ENCODE results near the gene UGT2A1.

The UGT2A1 gene

GRCh38 chr4:69649207-69649606 lies 3.8 kb downstream of the UGT2A1 start:
- no peak for TF ChIP-seq CTCF (conservative IDR thresholded peaks at IDR 0.05; ENCODE audit: low read depth)
- DNase-seq (ENCODE audit: low spot score): peak; percentile 5
- no peak overlapping the region for H3K27ac ChIP-seq
- ChIA-PET POLR2A (ENCODE audit: low non-redundant PET) (no interaction called here), CTCF (no interaction called here)

- CTCF ChIA-PET: no interaction called here
- DNase-seq (ENCODE audit: low spot score): no peak
- TF ChIP-seq CTCF (conservative IDR thresholded peaks at IDR 0.05; ENCODE audit: low read depth): no peak
- no peak overlapping the region for H3K27ac ChIP-seq
- POLR2A ChIA-PET (ENCODE audit: low non-redundant PET): no interaction called here
Measured at GRCh38 chr4:69642961-69643360, 10.1 kb downstream of the UGT2A1 start.

- no peak for TF ChIP-seq CTCF (conservative IDR thresholded peaks at IDR 0.05; ENCODE audit: low read depth)
- no peak overlapping the region for H3K27ac ChIP-seq
- ChIA-PET POLR2A (ENCODE audit: low non-redundant PET) (no interaction called here), CTCF (interaction anchor here (0.6 kb wide), 1 partner anchor 1391 kb away, joined by 4 read pairs; no protein-coding TSS in a partner anchor)
- no peak for DNase-seq (ENCODE audit: low spot score)
Measured at GRCh38 chr4:69640289-69640688, 12.8 kb downstream of the UGT2A1 start.

GRCh38 chr4:69639542-69639941 lies 13.5 kb downstream of the UGT2A1 start, which contains the start of gene UGT2A2:
TSS of gene UGT2A2 (minus strand) at chr4:69639642. CDS start at chr4:69639640, 2 bp downstream.
- no peak for DNase-seq (ENCODE audit: low spot score)
- POLR2A ChIA-PET (ENCODE audit: low non-redundant PET): no interaction called here
- no peak for TF ChIP-seq CTCF (conservative IDR thresholded peaks at IDR 0.05; ENCODE audit: low read depth)
- CTCF ChIA-PET: interaction anchor here (0.6 kb wide), 1 partner anchor 1390 kb away, joined by 4 read pairs; no protein-coding TSS in a partner anchor
- no peak within 1 kb of the TSS for H3K27ac ChIP-seq

GRCh38 chr4:69617083-69617694 lies 35.9 kb downstream of the UGT2A1 start:
- POLR2A ChIA-PET (ENCODE audit: low non-redundant PET): no interaction called here
- peak; percentile 38 for DNase-seq (ENCODE audit: low spot score)
- no peak overlapping the region for H3K27ac ChIP-seq
- peak; percentile 65 for TF ChIP-seq CTCF (conservative IDR thresholded peaks at IDR 0.05; ENCODE audit: low read depth)
- CTCF ChIA-PET: interaction anchor here (0.5 to 1.4 kb wide), 6 partner anchors 35 to 1241 kb away, joined by 3 to 9 read pairs (median 3); no protein-coding TSS in a partner anchor

- no peak for TF ChIP-seq CTCF (conservative IDR thresholded peaks at IDR 0.05; ENCODE audit: low read depth)
- POLR2A ChIA-PET (ENCODE audit: low non-redundant PET): no interaction called here
- no peak for DNase-seq (ENCODE audit: low spot score)
- CTCF ChIA-PET: no interaction called here
- no peak overlapping the region for H3K27ac ChIP-seq
Measured at GRCh38 chr4:69610484-69610883, 42.6 kb downstream of the UGT2A1 start.

Data from RWPE1 (cell line).